Ramos (cell line): ENCODE measurements around the gene EWSR1.

Source experiments
- in situ Hi-C: fragments of 300-500 bp; cut with MboI; formaldehyde crosslinking; loops from one replicate; pipeline ENCODE4 v1.14.3; 2022; ENCODE audit warnings: low sequenced_read_pairs; ENCODE audit not compliant: unreplicated experiment

The EWSR1 gene

DNA sequence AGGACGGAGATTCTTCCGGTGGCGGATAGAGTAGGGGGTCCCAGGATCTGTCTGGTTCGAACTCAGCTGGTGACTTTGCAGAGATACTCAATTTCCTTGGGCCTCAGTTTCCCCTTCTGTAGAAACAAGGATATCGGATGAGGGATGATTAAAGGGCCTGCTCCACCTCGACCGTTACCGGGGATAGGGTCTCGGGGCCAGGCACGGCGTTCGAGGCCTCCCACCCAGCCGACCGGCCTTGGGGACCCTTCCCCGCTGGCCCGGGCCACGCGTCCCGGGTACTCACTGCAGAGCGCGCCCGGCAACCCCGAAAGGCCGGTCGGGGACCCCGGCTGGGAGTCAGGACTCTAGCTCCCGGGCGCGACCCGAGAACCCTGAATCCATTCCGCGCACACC, 608 bp upstream of the EWSR1 start:
- in situ Hi-C loops = no loop called here

DNA sequence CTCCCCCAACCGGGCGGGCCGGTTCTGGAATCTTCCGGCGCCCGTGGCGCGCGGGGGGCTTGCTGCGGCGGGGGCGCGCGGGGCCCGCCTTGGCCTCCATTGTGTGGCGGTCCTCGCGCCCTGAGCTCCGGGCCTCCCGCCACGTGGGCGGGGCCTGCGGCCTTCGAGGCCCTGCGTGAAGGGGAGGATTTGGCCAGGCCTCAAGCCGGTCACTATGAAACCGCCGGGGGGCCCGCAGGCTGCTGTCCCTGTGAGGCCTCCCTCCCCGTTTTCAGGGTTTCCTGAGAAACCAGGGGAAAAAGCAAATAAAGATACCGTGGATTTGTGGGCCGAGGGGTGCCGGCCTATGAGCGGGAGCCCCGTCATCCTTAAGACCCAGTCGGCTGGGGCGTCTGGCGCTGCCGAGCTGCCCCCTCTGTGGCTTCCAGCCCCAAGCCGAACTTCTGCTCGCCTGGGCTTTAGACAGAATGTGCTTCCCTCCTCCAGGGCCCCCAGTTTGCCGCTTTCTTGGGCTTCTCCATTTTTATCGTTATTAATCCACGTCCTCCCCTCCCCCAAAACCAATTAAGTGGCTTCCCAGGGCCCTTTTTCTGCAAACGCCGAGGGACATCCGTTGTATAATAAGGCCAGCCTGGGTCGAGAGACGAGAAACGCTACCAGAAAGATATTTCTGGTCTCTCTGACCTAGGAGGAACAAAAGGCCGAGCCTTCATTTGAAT, 602 bp downstream of the EWSR1 start:
- in situ Hi-C loops = no loop called here

DNA sequence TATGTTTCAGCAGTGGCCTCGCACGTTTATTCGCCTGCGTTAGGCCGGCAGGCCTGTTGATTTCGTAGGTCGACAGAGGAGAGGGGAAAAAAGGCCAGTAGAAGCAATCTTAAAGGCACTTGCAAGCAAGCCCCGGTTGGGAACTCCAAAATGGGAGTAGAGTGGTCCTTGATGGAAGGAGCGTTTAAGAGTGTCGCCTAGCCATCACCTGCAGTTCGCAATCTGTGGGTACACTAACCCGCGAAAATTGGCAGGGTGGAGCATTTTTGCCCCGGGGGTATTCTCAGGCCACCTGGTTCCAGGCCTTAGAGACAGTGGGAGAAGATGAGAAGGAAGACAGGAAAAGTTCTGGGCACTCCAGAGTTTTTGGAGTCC, 1.1 kb downstream of the EWSR1 start:
- in situ Hi-C loops = no loop called here

DNA sequence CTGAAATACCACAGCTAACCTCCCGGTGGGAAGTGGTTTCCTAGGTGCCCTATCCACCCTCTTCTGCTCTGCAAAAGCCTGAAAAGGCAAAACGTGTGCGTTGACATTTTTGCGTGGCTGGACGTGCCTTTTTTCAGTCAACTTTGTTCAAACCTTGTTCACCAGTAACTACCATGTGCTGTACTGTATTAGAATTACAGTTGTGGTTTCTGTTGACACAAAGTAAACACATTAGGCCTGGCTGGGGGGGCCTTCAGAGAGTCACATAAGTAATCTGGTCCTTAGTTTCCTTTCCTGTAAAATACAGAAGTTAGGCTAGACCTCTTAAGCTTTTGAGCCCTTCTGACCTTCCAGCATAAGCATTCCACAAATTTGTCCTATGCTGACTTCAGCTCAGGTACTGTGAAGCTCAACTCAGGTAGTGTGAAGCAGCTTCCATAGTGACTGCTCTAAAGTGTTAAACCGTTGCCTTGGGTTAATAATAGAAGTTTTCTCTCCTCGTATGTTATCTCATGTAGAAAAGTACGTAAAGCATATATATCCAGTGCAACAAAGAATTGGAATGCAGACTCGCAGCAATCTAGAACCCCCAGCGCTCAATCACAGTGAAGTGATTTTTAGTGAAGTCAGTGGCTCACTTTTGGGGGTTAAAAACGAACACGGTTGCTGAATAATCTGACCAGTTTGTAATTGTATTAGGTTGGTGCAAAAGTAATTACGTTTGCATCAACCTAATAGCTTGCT, 1.8 kb downstream of the EWSR1 start:
- in situ Hi-C loops = no loop called here

DNA sequence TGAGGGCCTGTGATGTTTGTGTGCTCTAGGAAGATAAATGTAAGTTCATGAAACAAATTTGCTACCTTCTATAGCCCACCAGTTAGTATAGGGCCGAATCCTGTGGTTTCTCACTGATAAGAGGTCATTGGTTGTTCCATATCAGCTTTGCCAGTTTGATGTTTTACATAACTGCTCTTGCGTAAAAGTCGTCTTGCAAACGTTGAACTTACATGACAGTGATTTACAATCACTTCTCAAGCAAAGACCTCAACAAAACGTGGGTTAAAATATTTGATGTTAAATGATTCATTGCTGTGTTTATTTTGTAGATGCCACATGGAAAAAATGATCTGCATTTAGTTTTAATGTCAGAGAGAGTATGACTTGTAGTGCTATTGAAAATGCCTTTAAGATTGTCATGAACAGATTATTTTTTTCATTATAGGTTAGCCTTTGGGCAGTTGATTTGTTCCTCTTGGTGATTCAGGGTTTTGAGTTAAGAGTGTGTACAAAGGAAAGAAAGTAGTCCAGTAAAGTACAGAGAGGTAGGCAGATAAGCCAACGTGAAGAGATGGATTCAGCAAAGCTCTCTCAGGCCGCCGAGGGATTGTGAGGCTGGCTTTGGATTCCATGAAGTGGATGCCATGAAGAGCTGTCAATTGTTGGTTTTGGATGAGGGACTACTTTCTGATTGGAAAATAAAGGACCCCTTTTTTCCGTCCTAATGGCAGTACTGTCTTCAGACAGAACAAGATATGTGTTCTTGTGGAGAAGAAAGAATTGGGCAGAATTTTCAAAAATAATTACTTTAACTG, 2.6 kb downstream of the EWSR1 start:
- in situ Hi-C loops = no loop called here

DNA sequence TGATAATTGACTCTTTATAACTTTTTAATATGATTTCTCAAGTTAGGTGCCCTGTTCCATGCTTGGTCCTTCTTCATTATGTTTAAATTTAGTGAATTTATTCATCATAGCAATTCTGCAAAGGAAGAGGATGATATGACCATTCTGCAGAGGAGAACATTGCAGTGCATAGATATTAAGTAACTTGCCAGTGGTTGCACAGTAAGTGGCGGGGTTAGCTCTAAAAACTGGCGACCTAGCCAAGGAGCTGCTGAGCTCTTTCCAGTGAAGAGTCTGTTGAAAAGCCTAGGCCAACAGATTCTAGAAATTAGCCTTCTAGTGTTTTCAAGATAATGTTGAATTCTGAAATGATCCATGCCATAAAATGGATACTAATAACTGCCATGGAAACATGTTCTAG, 4.6 kb downstream of the EWSR1 start:
- in situ Hi-C loops = no loop called here

DNA sequence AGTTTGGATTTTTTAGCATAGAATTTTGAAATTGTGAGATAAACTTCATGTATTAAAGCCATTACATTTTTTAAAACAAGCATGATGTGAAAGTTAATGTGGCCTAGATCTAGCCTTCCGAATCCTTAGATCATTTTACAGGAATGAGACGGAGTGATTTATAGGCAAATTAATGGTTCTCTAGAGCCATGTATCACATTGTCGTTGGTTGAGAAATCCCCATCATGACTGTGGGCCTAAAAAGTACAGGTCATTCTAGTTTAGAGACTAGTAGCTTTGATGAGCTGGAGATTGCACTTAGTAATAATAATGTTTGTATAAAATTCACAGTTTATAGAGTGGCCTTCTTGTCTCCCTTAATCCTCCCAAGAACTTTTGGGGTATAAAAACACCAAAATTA, 7.1 kb downstream of the EWSR1 start:
- in situ Hi-C loops = no loop called here

DNA sequence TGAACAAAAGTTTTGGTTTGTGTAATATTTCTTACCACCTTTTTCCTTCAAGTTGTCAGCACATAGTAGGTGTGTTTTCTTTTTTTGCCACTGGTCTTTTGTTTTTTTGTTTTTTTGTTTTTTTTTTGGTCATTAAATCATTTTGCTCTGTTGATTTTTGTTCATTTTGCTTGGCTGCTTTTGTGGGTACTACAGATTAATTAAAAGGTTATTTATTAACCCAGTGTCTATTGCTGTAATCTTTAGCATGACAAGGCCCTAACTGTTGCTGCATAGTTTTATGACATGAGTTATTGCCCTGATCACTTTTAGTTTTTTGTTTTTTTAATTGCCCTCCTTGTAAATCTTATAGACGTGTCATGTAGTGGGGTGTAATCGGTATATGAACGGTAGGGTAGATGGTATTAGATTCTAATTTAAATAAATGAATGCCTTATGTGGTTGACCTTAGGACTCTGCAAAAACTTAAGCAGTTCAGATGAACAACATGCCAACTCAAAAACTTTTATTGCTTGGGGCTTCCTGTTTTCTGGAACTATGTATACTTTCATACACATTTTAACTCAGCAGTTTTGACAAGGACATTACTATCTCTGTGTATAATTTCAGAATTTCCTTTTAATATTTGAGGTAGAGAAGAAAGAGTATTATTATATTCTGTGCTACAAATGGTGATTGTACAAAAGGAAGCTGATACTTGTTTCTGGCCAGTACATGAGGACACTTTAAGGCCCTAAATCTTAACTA, 7.9 kb downstream of the EWSR1 start:
- in situ Hi-C loops = no loop called here

DNA sequence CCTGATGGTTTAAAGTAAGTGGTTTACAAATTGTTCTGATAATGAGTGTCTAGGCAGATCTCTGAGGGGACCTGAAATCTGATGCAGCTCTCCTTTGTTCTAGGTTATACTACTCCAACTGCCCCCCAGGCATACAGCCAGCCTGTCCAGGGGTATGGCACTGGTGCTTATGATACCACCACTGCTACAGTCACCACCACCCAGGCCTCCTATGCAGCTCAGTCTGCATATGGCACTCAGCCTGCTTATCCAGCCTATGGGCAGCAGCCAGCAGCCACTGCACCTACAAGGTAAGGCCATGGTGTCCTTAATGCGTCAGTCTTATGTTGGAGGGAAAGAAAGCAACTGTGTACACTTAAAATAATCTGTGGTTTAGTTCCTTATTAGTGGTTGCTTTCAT, 9.9 kb downstream of the EWSR1 start:
- in situ Hi-C loops = no loop called here

DNA sequence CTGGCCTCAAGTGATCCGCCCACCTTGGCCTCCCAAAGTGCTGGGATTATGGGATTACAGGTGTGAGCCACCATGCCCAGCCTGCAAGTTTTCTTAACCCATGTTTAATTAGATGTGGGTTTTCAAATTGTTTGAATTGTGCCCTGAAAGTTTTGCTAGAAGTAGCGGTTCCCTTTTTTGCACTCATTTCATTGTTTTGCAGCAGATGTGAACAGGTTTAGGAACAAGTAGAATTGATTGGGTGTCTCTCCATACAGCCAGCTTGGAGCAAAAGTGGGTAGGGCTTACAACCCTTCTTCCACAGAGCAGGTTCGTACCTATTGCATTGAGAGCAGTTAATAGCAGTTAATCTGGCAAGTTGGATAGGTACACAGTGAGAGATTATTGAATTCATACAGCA, 16.1 kb downstream of the EWSR1 start:
- in situ Hi-C loops = no loop called here

DNA sequence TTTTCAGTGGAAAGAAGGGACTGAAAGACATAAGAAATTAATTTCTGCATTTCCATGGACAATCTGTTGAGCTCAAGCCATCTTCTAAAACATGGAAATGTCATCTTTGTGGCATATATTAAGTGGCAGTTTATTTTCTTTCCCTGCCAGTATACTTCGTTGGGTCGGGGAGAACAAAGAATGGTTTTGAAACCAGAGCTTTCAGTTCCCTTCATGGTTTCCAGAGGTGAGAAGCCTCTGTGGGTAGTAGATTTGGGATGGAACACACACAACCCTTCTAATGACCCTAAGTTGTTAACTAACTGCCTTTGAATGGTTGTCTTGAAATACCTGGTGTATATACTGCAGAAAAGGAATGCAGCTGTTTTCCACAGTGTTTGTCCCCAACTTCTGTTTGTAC, 20.8 kb downstream of the EWSR1 start:
- in situ Hi-C loops = no loop called here

DNA sequence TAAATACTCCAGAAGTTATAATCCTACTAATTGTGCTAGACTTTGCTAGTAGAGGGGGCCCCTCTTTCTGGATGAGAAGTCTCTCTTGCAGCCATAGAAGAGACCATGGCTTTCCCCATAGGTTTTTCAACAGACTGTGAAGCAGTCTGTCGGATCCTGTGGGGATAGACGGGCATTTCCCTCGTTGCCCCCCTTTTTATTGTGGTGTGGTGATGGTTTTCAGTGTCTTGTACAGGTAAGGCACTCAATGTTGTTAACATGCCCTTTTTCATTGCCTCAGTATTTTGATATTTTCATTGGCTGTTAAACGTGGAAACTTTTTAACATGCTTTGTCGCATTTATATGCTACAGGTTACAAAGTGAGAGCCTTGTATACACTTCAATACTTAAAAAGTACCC, 22.0 kb downstream of the EWSR1 start:
- in situ Hi-C loops = no loop called here

DNA sequence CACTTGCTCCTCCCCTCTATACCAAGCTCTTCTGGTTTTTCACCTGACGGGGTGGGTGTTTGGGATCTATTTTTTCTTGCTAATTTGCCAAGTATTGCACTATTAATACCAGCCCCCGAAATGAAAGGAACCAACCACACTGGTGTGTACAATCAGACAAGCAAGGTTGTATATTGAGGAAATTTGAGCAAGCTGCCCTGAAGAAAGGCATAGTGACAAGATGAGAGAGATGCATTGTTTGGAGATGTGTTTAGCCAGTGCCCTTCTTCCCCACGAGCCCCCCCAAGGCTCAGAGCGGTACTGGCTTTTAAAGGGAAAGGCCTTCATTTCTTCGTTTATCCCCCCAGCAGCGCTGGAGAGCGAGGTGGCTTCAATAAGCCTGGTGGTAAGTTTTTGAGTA, 23.1 kb downstream of the EWSR1 start:
- in situ Hi-C loops = no loop called here

DNA sequence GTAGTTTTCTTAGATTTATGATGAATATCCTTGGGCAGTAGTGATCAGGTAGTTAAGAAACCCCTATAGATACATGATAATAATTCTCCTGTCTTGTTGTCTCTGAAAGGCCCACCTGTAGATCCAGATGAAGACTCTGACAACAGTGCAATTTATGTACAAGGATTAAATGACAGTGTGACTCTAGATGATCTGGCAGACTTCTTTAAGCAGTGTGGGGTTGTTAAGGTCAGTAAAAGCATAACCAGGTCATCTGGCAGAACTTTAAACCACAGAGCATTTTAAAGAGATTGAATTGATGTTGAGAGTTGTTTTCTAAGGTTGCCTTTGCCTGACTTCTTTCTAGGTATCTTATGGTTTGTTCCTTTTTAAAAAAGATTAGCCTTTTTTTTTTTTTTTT, 24.3 kb downstream of the EWSR1 start:
- in situ Hi-C loops = no loop called here

DNA sequence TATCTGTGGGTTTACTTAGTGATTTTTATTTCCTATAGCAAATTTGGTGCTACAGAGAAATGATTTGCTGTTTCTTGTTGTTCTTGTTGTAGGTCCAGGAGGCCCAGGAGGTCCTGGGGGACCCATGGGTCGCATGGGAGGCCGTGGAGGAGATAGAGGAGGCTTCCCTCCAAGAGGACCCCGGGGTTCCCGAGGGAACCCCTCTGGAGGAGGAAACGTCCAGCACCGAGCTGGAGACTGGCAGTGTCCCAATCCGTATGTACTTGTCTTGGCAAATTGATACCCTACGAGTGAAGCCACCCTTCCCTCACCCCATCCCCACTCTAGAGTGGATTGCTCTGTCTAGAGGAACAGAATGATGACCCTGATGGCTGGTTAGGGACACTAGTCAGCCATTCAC, 30.6 kb downstream of the EWSR1 start:
- in situ Hi-C loops = no loop called here

DNA sequence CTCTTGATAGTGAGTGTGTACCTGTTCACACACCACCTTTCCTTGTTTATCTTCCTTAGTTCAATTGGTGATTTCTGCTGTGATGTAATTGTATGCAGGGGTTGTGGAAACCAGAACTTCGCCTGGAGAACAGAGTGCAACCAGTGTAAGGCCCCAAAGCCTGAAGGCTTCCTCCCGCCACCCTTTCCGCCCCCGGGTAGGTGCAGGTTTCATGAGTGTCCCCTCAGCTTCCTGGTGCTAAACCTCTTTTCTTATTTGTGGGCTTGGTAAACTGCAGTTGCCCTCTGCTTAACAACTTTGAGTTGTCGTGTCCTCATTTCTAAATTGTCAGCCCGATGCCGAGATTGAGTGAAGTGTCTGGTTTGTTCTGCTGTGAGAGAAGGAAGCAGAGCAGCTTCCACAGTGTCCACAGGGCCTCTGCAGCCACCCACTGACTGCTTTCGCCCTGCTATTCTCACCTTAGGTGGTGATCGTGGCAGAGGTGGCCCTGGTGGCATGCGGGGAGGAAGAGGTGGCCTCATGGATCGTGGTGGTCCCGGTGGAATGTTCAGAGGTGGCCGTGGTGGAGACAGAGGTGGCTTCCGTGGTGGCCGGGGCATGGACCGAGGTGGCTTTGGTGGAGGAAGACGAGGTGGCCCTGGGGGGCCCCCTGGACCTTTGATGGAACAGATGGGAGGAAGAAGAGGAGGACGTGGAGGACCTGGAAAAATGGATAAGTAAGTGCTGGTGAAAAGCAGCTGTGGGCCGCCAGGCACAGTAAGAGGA, 31.2 kb downstream of the EWSR1 start:
- in situ Hi-C loops = no loop called here

DNA sequence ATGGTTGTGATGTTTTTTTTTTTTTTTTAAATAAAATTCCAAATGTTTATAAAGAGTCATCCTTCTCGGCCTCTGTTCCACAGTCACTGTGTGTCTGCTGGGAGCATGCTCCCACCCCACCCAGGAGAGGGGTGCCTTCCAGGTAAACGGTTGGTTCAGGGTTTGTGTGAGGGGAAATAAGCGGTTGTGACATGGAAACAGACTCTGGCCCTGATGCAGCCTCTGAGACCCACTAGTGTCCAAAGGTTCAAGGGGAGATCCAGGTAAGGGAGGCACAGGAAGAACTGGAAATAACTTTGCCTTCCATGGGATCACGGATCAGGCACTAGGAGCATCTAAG, 32.4 kb downstream of the EWSR1 start:
- in situ Hi-C loops = no loop called here

DNA sequence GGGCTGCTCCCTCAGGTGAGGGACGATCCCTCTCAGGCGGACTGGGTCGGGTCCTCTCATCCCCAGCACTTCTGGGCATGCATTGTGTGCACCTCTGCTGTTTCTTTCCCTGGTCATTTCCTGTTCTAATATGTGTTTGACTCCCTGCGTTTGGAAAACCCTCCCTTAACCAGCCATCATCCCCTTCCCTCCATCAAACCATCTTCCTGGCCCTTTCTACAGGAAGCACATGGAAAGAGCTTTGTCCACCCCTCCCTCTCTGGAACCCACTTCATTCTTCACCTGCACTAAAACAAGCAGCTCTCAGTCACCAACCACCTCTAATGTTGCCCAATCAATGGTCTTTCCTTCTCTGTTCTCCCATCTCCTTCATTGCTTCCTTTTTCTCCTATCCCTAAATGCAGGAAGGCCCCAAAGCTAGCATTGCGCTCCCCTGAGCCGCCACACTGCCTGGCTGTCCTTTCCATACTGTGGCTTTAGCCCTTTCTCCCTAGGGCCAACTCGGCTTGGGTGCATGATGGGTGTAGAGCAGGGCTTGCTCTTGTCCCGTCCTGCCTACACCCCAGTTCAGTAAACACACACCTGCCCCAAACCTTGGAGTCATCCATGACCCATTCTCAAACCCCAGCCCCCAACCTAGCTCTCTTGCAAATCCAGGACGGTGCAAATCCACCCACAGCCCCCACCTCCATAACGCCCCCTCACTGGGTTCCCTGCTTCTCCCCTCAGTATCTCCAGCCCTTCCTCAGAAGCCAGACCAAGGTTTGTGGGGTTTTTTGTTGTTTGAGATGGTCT, 32.9 kb downstream of the EWSR1 start:
- in situ Hi-C loops = no loop called here

DNA sequence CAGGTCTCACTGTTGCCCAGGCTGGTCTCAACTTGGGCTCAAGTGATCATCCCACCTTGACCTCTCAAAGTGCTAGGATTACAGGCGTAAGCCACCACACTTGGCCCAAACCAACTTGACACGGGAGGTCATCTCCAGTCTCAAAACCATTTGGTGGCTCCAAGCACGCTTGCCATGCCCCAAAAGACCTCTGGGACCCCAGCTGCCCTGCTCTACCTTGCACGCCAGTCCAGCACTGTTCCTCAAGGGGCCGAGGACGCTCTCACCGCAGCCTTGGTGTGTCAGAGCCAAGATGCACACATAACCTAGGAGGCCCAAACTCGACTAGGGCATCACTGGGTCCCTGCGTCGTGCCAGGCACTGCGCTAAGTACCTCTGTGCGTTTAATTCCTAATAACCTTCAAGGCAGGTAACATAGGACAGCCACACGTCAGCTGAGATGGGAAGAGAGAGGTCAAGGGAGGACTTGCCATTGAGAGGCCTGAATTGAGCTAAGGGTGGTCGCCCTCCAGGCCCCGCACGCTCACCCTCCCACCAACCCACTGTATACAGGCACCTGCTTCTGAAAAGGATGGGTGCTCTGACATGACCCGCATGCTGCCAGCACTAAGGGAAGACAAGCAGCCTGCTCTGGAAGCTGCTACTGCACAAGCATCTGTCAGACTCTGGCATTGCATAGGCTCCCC, 33.8 kb downstream of the EWSR1 start:
- in situ Hi-C loops = no loop called here
